OCI-LY3 (cell line): Measurements from ENCODE around the gene CHRDL2.

ENCODE experiments used
- H2AFZ ChIP-seq: fragments of 200-600, 300-600 bp; shearing (Covaris generic); 2 replicates; pipeline ENCODE4 v1.6.0; 2014; ENCODE audit warnings: antibody characterized with exemption, low read depth, low read length
- H3K27ac ChIP-seq: fragments of 200-600, 300-600 bp; sonication (generic); 2 replicates; pipeline ENCODE4 v1.5.1; 2014; ENCODE audit warnings: mild to moderate bottlenecking, low read length, moderate library complexity, mixed read lengths
- H3K27me3 ChIP-seq: fragments of 200-600, 300-600 bp; sonication (generic); 2 replicates; pipeline ENCODE4 v1.6.1; 2014; ENCODE audit warnings: low read depth, low read length, mixed read lengths
- H3K36me3 ChIP-seq: fragments of 200-600, 300-600 bp; sonication (generic); replicated peaks from 2 replicates; pipeline ENCODE3; 2014; ENCODE audit warnings: low read depth, low read length, mixed read lengths
- H3K4me1 ChIP-seq: fragments of 300-600, 200-600 bp; sonication (generic); 2 replicates; pipeline ENCODE4 v1.6.1; 2014; ENCODE audit warnings: low read length, mixed read lengths
- H3K4me2 ChIP-seq: fragments of 200-600, 300-600 bp; sonication (generic); 2 replicates; pipeline ENCODE4 v1.6.1; 2014; ENCODE audit warnings: low read length, mixed read lengths
- H3K4me3 ChIP-seq: fragments of 300-600, 200-600 bp; sonication (generic); 2 replicates; pipeline ENCODE4 v1.5.1; 2014; ENCODE audit warnings: antibody characterized with exemption, mild to moderate bottlenecking, low read length, moderate library complexity
- H3K79me2 ChIP-seq: fragments of 300-600, 200-600 bp; shearing (Covaris generic); 2 replicates; pipeline ENCODE4 v1.6.1; 2014; ENCODE audit warnings: mild to moderate bottlenecking, low read length, mixed read lengths
- H3K9ac ChIP-seq: fragments of 300-600, 200-600 bp; shearing (Covaris generic); 2 replicates; pipeline ENCODE4 v1.6.0; 2014; ENCODE audit warnings: mild to moderate bottlenecking, low read length, moderate library complexity
- H3K9me3 ChIP-seq: fragments of 200-600, 300-600 bp; shearing (Covaris generic); 2 replicates; pipeline ENCODE4 v1.6.1; 2014; ENCODE audit warnings: low read length, mixed read lengths; ENCODE audit not compliant: insufficient read depth
- H4K20me1 ChIP-seq: fragments of 200-600, 300-600 bp; sonication (generic); 2 replicates; pipeline ENCODE4 v1.6.1; 2016; ENCODE audit warnings: low read length, mixed read lengths; ENCODE audit not compliant: insufficient read depth
- EZH2phosphoT487 ChIP-seq: fragments of 200-600 bp; shearing (Covaris generic); IDR thresholded peaks from 2 replicates; pipeline ENCODE4 v1.6.1; 2018; ENCODE audit warnings: antibody characterized with exemption, mixed run types, low read depth
- TF ChIP-seq, protein P1 (sequence below): fragments of 200-600, 300-600 bp; sonication (generic); IDR thresholded peaks from 2 replicates; pipeline ENCODE4 v1.5.1; 2014; ENCODE audit warnings: antibody characterized with exemption, low read length, low read depth

Gene CHRDL2

DNA sequence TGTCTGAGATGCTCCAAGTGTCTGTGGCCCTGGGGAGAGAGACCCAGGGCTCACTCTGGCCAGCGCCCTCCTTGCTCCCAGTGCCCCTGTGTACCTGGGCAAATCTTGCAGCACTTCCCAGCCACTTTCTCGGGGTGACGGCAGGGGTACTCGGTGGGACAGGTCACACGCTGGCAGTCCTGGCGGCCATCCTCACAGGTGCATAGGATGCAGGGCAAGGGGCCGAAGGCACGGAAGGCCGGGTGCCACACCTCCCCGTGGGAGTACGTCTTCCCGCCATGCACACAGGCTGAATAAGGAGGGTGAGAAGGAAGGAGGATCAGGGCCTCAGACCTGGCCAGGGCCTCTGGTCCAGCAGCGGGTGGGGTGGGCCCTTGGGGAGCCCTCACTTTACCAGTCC lies 28.0 kb downstream of the CHRDL2 start:
- Histone ChIP-seq H3K4me2 (no peak overlapping the region), H4K20me1 (no peaks in the 10 kb centered on the region), H3K27me3 (no peaks in the 10 kb centered on the region), H3K4me1 (peaks cover 4% of the 10 kb centered on the region; the same call in 1 of the 2 replicates), H3K79me2 (no peaks in the 10 kb centered on the region), H3K9ac (no peak overlapping the region), H3K4me3 (no peak overlapping the region), H3K36me3 (no peaks in the 10 kb centered on the region), H3K27ac (no peak overlapping the region), H3K9me3 (no peaks in the 10 kb centered on the region), H2AFZ (0 out of 2 replicates have a peak overlapping the region, but pooled peaks have one; percentile 91)
- TF ChIP-seq EZH2phosphoT487 = no peak
- TF ChIP-seq, protein P1, sequence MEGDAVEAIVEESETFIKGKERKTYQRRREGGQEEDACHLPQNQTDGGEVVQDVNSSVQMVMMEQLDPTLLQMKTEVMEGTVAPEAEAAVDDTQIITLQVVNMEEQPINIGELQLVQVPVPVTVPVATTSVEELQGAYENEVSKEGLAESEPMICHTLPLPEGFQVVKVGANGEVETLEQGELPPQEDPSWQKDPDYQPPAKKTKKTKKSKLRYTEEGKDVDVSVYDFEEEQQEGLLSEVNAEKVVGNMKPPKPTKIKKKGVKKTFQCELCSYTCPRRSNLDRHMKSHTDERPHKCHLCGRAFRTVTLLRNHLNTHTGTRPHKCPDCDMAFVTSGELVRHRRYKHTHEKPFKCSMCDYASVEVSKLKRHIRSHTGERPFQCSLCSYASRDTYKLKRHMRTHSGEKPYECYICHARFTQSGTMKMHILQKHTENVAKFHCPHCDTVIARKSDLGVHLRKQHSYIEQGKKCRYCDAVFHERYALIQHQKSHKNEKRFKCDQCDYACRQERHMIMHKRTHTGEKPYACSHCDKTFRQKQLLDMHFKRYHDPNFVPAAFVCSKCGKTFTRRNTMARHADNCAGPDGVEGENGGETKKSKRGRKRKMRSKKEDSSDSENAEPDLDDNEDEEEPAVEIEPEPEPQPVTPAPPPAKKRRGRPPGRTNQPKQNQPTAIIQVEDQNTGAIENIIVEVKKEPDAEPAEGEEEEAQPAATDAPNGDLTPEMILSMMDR = no peak

DNA sequence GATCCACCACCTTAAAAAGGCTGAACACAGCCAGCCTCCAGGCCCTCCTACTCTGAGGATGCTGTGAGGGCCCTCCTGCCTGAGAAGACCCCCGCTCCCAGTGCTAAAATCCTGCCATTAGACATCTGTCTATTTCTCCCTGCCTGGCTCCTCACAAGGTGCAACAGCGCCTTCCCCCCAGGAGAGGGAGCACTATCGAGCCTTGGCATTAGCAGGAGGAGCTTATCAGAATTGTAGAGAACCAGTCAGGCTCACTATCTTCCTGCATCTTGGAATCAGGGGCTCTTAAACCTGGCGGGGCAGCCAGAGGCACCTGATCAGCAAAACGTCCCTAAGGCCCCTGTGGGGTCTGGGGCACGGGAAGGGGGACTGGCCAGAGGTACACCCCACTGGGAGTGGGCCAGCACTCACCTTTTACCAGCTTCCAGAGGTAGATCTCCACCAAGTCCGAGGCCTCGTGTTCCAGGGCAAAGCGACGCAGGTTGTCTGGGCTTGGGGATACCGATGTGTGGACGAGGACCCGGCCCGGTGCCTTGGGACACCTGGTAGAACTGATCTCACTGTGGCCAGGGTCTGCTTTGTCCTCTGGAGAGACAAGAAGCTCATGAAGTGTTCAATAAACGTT lies 28.7 kb downstream of the CHRDL2 start:
- H3K9ac ChIP-seq = no peak overlapping the region
- peak overlapping the region; percentile 91 for H2AFZ ChIP-seq
- no peaks in the 10 kb centered on the region for H3K36me3 ChIP-seq

DNA sequence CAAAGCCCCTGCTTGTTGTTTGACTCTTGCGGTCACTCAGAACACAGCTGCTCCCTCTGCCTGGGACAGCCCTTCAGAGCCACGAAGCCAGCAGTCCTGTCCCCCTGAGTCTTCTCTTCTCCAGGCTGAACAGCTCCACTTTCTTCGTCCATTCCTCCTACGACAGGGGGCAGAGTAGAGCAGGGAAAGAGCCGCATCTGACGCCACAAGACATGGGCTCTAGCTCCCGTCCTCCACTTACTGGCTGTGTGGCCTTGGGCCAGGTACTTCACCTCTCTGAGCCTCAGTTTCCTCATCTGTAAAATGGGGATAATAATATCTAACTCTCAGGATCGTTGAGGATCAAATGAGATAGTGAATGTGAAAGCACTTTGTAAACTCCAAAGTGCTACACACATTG lies 29.9 kb downstream of the CHRDL2 start:
- H3K79me2 ChIP-seq = no peaks in the 10 kb centered on the region
- peak overlapping the region; percentile 26; the same call in 1 of the 2 replicates for H3K4me2 ChIP-seq
- peaks cover 15% of the 10 kb centered on the region for H3K4me1 ChIP-seq
- no peaks in the 10 kb centered on the region for H3K36me3 ChIP-seq
- H3K9me3 ChIP-seq = no peaks in the 10 kb centered on the region
- H3K27ac ChIP-seq = no peak overlapping the region
- no peaks in the 10 kb centered on the region for H4K20me1 ChIP-seq
- H3K9ac ChIP-seq = no peak overlapping the region
- H2AFZ ChIP-seq = no peak overlapping the region
- H3K4me3 ChIP-seq = no peak overlapping the region
- no peaks in the 10 kb centered on the region for H3K27me3 ChIP-seq
- TF ChIP-seq EZH2phosphoT487 = no peak
- TF ChIP-seq, protein P1 = peak; percentile 48

More for the DNA sequence above, 28.7 kb downstream of the CHRDL2 start:
- no peak for TF ChIP-seq EZH2phosphoT487
- TF ChIP-seq, protein P1 = peak; percentile 93
- Histone ChIP-seq H3K9me3 (no peaks in the 10 kb centered on the region), H3K27ac (no peak overlapping the region), H3K27me3 (no peaks in the 10 kb centered on the region), H3K79me2 (no peaks in the 10 kb centered on the region), H3K4me2 (peak overlapping the region; percentile 35), H4K20me1 (no peaks in the 10 kb centered on the region), H3K4me3 (no peak overlapping the region; the same call in 1 of the 2 replicates), H3K4me1 (peaks cover 5% of the 10 kb centered on the region)

DNA sequence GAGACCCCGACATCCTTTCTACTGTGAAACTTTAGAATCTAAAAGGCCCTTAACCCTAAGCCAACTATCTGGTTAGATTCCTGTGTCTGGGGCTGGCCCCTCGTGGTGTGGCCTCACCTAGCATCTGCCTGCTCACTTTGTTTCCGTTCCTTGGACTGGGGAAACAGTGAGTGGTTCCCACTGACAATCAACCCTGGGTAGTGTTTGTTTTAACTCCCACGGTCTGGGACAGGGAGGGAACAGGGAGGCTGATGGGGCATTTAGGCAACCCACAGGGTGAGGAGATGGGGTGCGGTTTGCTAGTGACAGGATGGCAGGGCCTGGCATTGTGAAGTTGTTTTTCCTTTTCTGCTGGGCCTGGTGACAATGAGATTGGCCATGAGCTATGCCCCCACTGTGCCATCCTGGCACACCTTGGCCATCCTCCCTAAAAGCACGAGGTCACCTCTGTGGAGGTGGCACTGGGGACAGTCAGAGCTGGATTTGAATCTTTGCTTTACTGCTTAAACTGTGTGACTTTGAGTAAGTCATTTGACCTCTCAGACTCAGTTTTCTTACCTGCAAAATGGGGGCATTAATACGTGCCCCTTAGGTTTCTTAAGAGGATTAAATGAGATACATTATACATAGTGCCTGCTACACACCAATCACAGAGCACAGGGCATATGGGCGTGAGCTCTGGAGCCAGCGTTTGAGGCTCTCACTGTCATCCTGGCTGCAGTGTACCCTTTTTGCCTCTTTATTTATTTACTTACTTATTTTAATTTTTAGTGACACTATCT lies 31.4 kb downstream of the CHRDL2 start:
- Histone ChIP-seq H3K4me2 (no peak overlapping the region), H3K36me3 (no peaks in the 10 kb centered on the region), H3K4me3 (no peak overlapping the region), H3K9ac (no peak overlapping the region), H3K27ac (no peak overlapping the region), H4K20me1 (no peaks in the 10 kb centered on the region), H3K4me1 (peaks cover 15% of the 10 kb centered on the region), H3K27me3 (no peaks in the 10 kb centered on the region), H2AFZ (no peak overlapping the region), H3K9me3 (no peaks in the 10 kb centered on the region), H3K79me2 (no peaks in the 10 kb centered on the region)
- TF ChIP-seq EZH2phosphoT487 = no peak
- TF ChIP-seq, protein P1 = no peak
